Measurements from ENCODE around the gene OR52N1.

Gene OR52N1

GRCh38 chr11:5791165-5791564 lies at the start of gene OR52N1:
OR52N1 (minus strand) TSS chr11:5791265; CDS start chr11:5788816, 2,449 bp downstream.
- no peak for DNase-seq

GRCh38 chr11:5837695-5838094 lies 46.6 kb upstream of the OR52N1 start:
- DNase-seq: no peak

DNA sequence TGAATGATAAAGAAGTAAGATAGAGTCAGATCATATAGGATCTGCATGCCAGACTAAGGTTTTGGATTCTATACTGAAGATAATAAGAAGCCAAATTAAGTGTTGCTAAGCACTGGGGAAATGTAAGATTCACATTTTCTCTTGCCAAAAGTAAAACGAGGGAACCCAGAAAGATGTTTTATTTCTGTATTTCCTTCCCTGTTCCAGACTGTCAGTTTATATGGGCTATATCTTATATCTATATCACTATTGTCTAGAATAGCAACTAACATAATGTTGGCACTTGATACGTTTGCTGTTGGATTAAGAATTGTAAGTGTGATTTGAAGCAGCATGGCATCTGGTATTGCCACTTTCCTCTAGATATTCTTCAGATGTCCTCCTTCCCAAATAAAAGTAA lies 42.4 kb upstream of the OR52N1 start:
- no peak for DNase-seq

DNA sequence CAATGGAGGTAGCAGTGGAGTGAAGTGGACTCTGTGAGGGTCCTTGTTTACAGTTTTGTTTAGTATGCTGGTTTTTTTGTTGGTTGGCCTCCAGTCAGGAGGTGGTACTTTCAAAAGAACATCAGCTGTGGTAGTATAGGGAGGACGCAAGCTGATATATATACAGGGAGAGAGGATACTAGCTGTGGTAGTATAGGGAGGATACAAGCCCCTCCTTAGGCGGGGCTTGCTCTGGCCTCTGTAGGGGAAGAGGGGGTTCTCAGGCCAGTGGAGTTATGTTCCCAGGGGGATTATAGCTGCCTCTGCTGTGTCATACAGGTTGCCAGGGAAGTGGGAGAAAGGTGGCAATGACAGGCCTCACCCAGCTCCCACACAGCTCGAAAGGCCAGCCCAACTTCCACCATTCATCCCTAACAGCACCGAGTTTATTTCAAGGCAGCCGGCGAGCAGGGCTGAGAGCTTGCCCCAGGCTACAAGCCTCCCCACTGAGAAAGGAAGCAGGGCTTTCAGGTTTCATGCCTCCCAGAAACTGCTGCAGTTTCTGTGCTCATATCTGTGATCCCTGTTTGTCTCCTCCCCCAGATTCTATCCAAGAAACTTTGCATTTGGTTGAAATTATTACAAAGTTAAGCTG lies 40.2 kb upstream of the OR52N1 start:
- no peak for DNase-seq

GRCh38 chr11:5818245-5818886 lies 27.3 kb upstream of the OR52N1 start:
- DNase-seq: no peak

GRCh38 chr11:5815534-5815933 lies 24.5 kb upstream of the OR52N1 start:
- no peak for DNase-seq

DNA sequence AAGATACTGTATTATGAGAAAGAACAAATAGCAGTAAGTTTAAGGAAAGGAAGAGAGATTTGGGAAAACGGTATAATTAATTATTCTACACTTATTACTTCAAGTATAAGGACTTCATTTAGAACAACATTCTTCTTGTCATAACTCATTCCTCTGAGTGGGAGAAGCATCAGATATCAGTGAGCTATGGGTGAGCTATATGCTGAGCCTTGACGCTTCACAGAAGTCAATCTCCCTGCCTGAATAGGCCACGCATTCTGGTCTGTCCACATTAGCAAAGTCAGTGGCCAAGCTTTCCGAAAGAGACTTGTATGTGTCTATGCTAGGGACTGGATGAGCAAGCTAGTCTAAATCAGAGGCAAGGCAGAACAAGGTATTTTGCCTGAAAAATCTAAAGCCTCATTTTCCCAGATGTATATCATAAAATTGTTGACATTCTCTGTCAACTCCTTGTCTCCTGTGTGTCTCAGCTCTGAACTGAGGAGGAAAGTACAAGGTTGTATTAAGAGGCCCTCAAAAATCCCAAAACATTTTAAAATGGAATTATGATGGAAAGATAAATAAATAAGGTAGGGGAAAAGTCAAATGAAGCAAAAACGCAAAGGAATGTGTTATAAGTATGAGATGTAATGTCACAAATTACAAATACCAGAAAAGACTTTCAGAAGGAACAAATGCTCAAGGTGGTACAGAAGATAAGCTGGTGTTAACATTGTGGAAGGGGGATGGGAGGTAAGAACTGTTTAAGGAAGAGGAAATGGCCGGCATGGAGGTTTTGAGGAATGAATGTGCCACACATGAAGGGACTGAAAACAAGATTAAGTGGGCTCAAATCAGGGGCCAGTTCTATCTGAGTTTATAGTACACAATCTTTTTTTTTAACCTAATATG lies 19.1 kb upstream of the OR52N1 start:
- DNase-seq: no peak

DNA sequence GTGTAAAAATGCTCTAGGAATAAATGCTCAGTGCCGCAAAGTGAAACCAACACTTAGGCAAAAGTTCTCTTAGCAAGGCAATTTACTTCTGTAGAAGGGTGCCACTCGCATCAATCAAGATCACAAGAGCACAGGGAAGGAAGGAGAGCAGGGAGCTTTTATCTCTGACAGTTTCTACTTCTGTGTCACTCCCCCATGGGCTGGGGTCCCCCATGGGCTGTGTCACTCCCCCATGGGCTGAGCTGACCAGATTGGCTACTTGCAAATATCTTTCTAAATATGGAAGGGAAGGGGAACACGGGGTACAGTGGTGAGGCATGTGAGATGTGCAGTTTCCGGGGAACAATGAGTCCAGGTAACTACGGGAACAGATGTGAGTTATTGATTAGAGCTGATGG lies 18.1 kb upstream of the OR52N1 start:
- DNase-seq: no peak

DNA sequence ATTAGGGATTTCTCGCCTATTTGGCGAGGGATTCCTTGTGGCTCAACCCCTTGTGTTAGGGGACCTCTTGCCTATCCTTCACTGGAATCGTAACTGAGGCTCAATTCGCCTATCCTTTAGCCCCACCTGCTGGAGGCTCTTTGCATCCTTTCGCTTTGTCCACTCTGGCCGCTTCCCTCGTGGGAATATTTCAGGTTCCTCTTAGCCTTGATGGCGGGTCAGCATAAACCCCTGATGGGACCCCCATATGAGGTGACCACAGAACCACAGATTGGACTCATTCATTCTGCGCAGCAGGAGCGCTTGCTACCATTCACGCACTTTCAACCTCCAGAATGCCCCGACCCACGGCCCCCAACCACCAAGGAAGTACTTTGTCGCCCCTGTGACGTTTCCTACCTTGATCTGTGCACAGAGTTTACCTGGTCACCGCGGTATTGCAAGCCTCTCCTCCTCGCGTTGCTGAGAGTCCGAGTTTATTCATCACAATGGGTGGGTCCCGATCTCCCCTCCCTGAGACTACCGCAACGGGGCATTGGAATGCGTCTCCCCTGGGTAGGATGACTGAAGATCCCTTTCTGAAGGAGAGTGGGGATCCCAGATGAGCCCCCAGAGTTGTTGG lies 17.5 kb upstream of the OR52N1 start, which contains the start of gene OR52N2:
Gene OR52N2, plus strand, starts transcription at position 425 of the 622 bp plus-strand sequence. CDS start 11,412 bp downstream, outside the sequence.
- DNase-seq: no peak

DNA sequence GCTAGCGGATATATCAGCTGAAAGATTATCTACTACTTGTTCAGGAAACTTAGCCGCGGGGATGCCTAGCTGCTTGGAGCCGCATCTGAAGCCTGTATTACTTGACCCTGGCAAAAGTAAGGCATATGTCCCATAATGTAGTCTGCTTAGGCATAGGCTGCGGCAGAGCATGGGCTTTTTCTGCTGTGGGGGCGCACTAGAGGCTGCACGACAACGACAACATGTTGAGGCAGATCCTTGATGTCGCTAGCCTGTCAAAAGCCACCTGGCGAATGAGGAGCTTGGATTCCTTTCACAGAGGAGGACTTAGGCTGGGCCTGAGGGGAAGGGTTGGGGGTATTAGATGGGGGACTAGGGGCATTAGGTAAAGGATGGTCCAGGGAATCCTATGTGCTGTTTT lies 16.5 kb upstream of the OR52N1 start:
- DNase-seq: no peak

- no peak for DNase-seq
These were observed 12.9 kb upstream of the OR52N1 start for GRCh38 chr11:5803982-5804381.

- DNase-seq: no peak
These were observed 5.5 kb upstream of the OR52N1 start for GRCh38 chr11:5796541-5796940.

DNA sequence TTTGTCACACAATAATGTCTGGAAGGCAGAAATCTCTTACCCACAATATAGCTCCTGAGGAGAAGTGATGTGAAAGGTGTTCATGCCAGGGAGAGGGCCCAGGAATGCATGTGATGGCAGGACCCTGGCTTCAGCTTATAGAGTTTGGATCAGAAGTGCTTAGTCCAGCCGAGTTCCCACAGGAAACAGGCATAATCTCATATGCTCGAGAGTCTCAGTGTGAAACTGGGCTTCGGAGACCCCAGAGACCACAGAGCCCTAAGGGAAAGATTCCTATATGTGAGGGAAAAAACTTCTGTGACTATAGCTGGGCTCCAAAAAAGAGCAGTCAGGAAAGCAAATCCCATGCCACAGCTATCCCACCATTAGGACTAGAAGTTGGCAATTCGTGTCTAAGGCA lies 7.8 kb downstream of the OR52N1 start, which contains the start of gene OR52N5:
Gene OR52N5, minus strand, starts transcription at position 101 of the 400 bp plus-strand sequence. CDS start 4,721 bp downstream, outside the sequence.
- no peak for DNase-seq

- DNase-seq: no peak
These were observed 24.0 kb downstream of the OR52N1 start for GRCh38 chr11:5767056-5767455.

DNA sequence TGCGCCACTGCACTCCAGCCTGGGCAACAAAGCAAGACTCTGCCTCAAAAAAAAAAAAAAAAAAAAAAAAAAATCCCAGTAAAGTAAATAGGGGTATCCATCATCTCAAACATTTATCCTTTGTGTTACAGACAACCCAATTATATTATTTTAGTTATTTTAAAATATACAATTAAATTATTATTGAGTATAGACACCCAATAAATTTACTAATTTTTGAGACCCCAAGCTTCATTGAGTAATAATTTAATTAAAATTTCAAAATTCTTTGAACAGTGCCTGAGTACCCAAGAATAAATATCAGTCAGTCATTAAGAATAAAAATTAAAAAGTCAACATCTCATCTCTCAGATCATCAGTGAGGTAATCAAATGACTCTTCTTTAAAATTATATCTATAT lies 37.1 kb downstream of the OR52N1 start, which contains the start of gene OR52N4:
Gene OR52N4, plus strand, starts transcription at position 301 of the 400 bp plus-strand sequence. CDS start 498 bp downstream, outside the sequence.
- DNase-seq: no peak

DNA sequence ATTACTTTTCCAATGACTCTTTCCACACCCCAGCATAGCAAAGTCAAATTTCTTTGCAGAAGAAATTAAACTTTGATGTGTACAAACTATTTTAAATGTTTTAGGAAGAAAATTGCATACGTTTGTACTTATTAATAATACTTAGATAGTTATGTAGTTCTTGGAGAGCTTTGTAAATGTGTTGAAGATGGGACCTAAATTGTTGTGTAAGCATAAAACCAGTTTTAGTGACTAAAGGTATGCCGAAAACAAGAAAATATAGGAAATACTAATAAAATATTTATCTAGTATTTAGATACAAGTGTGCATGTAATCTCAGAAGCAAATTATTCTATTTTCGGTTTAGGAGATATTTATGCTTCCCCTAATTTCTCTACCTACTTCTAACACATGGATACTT lies 41.2 kb downstream of the OR52N1 start:
- no peak for DNase-seq

DNA sequence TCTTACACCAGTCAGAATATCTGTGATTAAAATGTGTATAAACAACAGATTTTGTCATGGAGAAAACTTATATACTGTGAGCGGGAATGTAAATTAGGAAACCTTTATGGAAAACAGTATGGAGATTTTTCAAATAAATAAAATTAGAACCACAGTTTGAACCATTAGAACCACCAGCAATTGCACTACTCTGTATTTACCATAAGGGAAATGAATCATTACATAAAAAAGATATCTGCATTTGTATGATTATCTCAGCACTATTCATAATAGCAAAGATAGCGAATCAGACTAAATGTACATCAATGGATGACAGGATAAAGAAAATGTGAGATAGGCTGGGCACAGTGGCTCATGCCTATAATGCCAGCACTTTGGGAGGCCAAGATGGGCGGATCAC lies 44.5 kb downstream of the OR52N1 start:
- no peak for DNase-seq

DNA sequence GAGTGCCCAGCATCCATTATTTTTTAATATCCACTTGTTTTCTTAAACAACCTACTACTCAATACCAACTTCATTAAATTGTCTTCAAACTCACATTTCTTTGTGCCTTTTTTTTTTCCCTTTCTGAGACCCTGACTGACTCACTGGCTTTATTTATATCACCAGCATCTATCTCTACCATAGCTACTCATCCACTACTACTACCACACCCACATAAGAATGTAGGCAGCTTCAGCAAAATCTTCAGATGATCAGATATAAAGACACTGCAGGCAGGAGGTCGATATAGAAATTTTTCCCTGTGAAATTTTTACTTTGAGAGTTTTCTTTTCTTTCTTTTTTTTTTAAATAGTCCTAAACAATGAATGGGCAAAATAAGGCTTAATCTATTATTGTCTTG lies 52.6 kb downstream of the OR52N1 start:
- DNase-seq: no peak

DNA sequence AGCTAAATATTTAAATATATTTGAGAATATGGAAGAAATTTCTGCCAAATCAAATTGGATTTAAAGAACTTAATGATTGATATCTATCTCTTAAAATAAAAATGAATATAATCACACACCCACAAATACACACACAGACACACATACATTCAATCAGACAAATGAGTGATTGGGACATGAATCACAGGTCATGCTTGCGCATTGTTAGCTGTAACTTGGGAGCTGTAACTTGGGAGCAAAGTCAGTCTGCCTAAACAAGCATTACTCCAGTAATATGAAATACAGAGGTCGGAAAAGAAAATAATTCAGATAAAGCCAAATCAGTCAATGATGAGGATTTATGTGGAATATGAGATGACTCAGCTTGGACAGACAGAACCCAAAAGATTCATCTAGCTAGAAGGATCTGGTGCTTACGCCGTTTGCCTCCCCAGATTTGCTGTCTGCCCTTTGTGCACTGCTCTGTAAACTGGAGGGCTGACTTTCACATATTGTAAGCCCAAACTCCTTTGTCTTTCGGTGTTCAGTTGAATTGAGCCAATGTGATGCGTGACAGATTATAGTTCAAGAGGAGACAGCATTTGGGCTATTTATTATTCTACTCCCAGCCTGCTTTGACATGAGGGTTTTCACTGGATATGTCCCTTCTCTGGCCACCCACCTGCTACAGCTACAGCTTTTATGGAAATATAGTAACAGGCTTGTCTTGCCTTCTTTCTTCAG lies 53.2 kb downstream of the OR52N1 start:
- DNase-seq: no peak

DNA sequence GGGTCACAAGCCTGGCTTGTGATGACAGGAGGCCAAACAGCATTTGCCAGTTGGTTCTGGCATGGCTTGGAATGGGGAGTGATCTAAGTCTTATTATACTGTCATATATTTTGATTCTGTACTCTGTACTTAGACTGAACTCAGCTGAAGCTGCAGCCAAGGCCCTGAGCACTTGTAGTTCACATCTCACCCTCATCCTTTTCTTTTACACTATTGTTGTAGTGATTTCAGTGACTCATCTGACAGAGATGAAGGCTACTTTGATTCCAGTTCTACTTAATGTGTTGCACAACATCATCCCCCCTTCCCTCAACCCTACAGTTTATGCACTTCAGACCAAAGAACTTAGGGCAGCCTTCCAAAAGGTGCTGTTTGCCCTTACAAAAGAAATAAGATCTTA lies 54.0 kb downstream of the OR52N1 start:
- no peak for DNase-seq

All from DMS 273 treated with DMSO at 0.1 percent for 48 hours (cell line).